HG02852 (cell line): ENCODE measurements around the gene ATAD3A.
"Not testable (repeated sequence)": the region's sequence is repeated elsewhere in the genome, so short reads cannot be mapped to it uniquely, and the experiment has no call there.

Experiments
- ATAC-seq: cut with Tn5 transposase; IDR thresholded peaks from one replicate; pipeline ENCODE4 v1.9.1; 2021; ENCODE audit warnings: mild to moderate bottlenecking, moderate library complexity; ENCODE audit not compliant: unreplicated experiment

Gene ATAD3A

DNA sequence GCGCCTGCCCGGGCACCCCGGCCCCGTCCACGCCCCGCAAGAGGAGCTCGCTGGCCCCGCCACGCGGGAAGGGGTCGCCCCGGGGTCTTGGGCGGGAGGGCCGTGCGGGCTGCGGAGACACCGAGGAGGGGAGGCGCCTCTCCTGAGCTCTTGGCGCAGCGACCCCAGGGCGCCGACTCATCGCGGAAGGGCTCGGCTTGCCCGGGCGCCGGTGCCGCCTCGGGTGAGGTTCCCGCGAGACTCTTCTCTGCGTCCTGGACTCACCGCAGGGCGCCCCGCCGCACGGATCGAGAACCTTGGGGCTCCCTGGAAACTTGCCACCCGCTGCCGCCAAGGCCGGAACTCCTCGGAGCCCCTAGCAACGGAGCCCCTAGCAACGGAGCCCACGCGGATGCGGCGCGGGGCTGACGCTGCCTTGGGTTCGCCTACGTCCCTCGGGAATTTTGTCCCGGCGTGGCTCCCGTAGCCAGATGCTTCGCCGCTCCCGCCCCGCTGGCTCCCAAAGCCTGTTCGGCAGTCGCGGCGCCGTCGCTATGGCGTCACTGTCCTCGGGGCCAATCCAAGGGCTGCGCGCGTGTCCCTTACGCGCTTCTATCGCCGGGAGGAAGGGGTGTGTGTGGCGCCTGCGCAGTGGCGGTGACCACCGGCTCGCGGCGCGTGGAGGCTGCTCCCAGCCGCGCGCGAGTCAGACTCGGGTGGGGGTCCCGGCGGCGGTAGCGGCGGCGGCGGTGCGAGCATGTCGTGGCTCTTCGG is at the start of gene ATAD3A:
Gene ATAD3A, plus strand, starts transcription at position 630 of the 753 bp plus-strand sequence. Its CDS starts 107 bp downstream, at position 737.
- ATAC-seq, result peak; percentile 81

DNA sequence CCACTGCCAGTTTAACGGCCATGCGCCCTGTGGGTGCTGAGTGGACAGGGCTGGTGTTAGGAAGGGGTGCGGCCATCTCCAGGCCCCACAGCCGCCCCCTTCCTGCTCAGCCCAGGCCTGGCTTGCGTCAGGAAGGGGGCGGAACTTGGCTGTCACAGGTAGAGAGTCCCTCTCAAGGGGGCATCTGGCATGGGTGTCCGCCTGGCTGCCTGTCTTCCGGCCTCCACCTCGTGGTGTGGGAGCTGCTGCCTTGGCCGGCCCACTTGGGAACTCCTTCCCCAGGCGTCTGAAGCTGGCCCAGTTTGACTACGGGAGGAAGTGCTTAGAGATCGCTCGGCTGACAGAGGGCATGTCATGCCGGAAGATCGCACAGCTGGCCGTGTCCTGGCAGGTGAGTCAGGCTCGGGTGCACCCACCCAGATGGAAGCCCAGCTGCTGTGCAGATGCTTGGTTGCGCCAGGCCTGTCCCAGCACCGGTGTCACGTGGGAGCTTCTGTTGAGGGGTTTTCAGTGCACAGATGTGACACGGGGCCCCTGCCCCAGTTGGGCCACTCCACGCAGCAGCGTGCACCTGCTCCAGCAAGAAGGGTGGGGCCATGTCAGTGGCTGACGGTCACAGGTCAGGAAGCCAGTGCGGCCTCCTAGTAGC is 49.5 kb upstream of the ATAD3A start:
- no peak for ATAC-seq

DNA sequence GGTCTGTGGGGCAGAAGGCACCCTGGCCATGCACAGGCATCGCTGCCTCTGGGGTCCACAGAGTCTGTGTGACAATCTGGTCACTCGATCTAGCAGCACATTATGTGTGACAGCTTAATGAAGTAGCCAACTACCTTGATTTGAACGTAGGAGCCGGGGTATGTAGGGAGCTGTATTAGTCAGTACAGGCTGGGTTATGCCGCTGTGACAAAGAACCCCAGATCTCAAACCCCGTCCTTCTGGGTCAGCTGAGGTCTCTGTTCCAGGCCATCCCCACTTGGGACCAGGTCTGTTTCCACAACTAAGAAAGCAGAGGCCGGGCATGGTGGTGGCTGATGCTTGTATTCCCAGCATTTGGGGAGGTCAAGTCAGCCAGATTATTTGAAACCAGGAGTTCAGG is 48.6 kb upstream of the ATAD3A start:
- ATAC-seq, result no peak

DNA sequence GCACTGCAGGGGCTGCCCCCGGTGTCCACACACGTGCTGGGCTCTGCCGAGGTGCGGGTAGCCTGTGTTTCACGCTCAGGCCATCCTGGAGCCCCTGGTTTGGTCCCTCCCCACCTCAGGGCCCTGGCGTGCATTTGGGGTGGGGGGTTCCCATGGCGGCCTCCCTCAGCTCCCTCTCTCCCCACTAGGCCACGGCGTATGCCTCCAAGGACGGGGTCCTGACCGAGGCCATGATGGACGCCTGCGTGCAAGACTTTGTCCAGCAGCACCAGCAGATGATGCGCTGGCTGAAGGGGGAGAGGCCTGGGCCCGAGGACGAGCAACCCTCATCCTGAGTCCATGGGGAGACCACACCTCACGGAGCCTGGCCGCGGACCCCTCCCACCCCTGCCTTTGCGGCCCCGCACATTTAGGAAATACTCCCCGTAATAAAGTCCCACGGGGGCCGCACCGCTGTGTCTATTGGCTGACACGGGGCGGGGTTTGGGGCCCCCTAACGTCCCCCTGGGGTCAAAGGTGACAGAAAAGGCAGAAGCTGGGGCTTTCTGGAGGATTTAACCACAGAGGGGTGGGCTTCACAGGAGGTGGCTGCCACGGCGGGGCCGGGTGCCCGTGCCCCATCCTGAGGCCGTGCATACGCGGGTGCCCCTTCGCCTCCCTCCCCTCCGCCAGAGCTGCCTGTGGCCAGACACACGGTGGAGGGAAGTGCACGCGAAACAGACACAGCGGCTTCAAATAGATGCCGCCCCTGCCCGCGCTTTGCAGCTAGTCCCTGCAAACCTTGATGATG is 43.6 kb upstream of the ATAD3A start:
- not testable (repeated sequence) for ATAC-seq

DNA sequence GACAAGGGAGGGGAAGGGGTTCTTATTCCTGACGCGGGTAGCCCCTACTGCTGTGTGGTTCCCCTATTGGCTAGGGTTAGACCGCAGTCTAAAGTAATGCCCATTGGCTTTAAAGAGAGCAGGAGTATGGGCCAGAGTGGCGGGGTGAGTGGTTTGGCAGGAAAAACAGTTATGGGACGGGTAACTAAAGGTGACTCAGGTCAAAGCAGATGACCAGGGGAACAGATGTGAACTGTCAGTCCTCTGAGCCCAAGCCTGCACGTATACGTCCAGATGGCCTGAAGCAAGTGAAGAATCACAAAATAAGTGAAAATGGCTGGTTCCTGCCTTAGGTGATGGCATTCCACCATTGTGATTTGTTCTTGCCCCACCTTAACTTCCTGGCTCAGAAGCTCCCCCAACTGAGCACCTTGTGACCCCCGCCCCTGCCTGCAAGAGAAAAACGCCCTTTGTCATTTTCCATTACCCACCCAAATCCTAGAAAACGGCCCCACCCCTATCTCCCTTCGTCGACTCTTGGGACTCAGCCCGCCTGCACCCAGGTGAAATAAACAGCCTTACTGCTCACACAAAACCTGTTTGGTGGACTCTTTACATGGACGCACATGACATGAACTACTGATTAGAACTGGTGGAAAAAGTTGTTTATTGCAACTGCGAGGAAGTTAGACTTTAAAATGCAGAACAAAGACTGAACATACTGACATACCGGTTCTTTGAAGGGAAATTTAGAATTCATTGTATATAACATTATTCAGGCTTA is 41.2 kb upstream of the ATAD3A start:
- no peak for ATAC-seq

DNA sequence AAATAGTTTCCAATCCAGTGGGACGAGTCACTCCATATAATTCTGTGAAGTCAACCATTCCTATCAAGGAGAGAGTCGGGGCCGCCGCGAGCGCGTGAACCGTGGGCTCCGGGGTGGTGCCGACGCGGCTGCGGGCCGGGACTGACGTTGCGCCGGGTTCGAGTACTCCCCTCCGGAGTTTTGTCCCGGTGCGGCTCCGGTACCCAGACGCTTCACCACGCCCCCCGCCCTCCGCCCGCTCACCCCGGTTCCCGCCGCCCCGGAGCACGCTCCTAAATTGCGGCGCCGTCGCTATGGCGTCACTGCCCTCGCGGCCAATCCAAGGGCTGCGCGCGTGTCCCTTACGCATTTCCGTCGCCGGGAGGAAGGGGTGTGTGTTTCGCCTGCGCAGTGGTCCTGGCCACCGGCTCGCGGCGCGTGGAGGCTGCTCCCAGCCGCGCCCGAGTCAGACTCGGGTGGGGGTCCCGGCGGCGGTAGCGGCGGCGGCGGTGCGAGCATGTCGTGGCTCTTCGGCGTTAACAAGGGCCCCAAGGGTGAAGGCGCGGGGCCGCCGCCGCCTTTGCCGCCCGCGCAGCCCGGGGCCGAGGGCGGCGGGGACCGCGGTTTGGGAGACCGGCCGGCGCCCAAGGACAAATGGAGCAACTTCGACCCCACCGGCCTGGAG is 40.4 kb upstream of the ATAD3A start, which contains the start of gene ATAD3B:
Gene ATAD3B, plus strand, starts transcription at position 377 of the 664 bp plus-strand sequence. Its CDS starts 120 bp downstream, at position 497.
- ATAC-seq, result peak; percentile 92

DNA sequence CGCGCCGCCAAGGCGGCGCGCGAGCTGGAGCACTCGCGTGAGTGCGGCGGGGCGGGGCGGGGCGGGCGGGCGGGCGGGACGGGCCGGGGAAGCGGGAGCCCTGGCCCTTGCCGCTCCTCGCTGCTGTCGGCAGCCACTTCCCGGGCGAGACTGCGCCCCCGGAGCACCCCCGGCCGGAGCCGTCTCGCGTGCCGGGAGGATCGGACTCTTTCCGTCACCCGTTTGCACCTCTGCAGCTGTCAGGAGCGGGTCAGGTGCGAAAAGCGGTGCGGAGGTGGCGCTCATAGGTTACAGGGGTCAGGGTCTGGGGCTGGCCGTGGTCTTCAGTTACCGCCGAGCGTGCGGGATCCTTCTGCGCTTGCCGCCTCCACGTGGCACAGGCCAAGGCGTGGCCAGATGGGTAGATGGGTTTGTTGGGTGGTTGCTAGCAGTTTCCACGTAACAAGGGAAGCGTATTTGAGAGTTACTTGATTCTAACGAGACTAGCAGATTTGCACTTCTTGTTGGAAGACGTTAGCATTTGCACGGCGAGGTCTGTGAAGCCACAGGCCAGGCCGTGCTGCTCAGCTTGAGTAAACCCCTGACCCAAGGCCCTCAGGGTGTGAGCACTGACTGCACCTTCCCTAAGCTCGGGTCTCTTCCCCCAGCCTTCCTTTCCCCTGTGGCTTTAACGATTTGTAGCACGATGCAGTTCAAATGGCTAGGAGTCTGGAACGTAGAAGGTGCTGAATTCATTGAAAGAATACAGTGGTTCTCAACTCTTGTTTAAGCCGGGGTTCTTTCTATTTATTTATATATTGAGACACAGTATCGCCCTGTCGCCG is 39.7 kb upstream of the ATAD3A start:
- ATAC-seq, result peak; percentile 18

DNA sequence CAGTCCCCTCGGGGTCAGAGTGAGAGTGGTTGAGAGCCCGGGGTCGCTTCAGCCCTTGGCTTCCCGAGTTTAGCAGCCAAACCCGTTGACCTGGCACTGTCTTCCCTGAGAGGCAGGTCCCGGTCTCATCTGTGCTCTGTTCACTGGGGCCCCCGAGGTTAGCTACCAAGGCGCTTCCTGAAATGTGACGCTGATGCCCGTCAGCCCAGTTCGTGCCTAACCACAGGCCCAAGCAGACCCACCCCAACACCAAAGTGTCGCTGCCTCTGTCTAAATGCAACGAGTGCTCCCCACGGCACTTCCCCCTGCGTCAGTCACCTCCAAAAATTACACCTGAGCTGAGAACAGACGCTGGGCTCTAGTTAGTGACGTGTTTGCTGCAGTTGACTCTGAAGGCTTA is 36.0 kb upstream of the ATAD3A start:
- ATAC-seq, result not testable (repeated sequence)

DNA sequence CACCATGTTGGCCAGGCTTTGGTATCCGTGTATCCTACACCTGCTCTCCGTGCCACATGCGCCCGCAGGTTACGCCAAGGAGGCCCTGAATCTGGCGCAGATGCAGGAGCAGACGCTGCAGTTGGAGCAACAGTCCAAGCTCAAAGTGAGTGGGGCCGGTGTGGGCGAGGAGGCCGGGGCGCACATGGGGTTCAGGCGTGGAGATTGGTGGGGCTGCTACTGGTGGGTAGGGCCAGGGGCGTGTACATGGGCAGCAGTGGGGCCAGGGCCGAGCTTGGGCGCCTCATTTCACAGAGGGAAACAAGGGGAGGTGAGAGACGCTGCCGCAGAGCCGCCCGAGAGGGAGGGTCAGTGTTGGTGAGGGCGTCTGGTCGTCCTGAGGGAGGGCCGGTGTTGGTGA is 34.8 kb upstream of the ATAD3A start:
- ATAC-seq, result no peak

DNA sequence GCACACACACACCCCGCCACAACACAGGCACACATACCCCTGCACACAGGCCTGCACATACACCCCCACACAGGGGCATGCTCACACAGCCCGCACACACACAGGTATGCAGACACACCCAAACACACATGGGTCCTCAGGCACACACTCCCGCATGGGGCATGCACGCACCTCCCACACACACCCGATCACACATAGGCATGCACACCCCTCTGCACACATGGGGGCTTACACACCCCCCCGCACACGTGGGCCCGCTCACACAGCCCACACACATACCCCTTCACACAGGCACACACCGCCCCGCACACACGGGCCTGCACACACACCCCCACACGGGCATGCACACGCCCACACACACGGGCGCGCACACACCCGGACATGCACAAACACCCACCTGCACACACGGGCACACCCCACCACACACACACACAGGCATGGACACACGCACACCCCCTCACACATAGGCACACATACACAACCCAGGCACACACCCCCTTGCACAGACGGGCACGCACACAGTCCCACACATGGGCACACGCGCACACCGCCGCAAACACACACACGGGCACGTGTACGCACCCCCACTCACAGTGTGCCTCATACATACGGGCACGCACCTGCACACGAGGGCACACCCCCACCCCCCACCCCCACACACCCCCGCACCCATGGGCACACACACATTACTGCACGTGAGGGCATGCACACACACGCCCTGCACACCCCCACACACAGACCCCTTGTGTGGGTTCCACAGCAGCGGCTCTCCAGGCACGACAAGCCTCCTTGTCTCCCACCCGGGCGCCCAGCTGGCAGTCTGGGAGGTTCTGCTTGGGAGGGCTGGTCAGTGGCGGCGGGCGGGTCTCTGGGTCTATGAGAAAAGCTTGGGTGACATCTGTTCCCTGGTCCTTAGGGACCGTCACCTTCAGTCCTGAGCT is 32.1 kb upstream of the ATAD3A start:
- no peak for ATAC-seq

DNA sequence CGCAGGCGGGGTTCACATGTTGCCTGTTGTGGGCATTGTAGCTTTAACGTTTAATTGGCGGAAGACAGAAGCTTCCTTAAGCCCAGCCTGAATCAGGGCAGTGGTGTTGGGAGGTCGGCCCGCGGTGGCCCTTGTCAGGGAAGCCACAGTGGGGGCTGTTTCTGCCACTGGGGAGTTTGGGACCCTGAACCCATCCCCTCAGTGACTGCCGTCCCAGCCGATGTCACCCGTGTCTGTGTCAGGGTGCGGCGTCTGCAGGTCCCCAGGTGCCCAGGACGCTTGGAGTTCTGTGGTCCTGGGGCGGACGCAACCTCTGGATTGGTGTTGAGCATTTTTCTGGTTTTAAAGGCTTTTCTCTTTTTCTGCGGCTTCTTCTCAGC is 31.5 kb upstream of the ATAD3A start:
- not testable (repeated sequence) for ATAC-seq

DNA sequence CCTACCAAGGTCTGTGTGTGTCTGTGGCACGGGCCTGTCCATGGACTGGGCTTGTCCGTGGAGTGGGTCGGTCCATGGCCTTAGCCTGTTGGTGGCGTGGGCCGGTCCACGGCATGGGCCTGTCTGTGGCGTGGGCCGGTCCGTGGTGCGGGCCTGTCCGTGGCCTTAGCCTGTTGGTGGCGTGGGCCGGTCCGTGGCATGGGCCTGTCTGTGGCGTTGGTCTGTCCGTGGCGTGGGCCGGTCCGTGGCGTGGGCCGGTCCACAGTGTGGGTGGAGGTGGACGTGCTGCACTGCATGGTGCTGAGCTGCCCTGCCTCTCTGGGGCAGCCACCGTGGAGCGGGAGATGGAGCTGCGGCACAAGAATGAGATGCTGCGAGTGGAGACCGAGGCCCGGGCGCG is 30.2 kb upstream of the ATAD3A start:
- not testable (repeated sequence) for ATAC-seq

DNA sequence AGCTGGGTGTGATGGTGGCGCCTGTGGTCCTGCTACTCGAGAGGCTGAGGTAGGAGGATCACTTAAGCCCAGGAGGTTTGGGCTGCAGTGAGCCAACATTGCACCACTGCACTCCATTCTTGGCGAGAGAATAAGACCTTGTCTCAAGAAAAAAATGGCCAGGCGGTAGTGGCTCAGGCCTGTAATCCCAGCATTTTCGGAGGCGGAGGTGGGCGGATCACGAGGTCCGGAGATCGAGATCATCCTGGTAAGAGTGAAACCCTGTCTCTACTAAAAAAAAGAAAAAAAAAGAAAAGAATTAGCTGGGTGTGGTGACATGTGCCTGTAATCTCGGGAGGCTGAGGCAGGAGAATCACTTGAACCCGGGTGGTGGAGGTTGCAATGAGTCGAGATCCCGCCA is 29.1 kb upstream of the ATAD3A start:
- no peak for ATAC-seq

DNA sequence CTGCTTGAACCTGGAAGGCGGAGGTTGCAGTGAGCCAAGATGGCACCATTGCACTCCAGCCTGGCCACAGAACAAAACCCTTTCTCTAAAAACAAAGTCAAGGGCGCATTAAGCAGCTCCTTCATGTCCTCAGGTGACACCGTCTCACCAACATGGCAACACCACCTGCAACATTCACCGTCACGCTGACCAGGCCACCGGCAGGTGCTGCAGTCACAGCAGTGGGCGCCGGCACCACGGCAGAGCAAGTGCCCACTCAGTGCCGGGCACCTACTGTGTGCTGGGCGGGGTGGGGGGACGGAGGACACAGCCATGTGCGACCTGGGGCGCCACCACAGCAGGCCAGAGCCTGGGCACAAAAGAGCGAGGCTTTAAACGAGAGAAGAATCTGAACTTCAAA is 28.2 kb upstream of the ATAD3A start:
- no peak for ATAC-seq

DNA sequence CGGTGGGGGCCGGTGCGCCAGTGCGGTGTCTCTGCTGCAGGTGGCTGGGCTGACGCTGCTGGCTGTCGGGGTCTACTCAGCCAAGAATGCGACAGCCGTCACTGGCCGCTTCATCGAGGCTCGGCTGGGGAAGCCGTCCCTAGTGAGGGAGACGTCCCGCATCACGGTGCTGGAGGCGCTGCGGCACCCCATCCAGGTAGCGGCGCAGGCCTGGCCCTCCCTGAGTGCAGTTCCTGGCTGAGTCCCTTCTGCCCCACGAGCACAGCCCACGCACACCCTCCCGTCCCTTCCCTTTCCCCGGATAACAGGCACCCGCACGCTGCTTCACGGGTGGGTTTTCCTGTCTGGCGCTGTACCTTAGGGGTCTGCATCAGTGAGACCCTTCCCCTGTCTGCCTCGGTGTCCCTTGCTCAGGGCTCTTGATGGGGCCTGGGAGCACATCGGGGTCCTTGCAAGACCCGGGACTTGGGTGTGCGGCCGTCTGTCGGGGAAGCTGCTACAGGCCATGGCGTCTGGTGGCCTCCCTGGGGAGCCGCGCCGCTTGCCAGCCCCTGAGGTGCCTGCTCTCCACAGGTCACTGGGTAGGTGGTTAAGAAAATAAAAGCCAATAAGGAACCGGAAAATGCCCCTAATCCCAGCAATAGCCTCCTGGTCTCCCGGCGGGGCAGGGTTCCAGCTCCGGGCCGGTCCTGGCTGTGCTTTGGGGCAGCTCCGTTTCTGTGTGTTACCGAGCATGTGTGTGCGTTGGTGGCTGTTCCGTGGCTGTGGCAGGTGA is 26.8 kb upstream of the ATAD3A start:
- not testable (repeated sequence) for ATAC-seq

DNA sequence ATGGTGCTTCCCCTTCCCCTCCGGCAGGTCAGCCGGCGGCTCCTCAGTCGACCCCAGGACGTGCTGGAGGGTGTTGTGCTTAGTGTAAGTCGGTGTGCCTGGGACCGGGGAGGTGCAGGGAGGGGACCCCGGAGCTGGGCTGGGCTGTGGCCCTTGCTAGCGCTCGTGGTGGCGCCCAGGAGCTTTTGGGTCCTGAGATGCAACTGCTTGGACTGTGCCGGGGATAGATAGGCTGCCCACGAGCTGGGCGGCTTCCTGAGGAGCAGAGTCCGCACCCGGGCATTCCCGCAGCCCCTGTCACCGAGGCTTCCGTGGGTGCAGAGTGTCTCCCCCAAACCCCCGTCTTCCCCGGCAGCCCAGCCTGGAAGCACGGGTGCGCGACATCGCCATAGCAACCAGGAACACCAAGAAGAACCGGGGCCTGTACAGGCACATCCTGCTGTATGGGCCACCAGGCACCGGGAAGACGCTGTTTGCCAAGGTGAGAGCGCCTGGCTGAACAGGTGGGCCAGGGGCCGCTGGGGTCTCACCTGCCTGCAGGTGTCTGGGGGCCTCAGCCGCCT is 26.1 kb upstream of the ATAD3A start:
- ATAC-seq, result not testable (repeated sequence)

DNA sequence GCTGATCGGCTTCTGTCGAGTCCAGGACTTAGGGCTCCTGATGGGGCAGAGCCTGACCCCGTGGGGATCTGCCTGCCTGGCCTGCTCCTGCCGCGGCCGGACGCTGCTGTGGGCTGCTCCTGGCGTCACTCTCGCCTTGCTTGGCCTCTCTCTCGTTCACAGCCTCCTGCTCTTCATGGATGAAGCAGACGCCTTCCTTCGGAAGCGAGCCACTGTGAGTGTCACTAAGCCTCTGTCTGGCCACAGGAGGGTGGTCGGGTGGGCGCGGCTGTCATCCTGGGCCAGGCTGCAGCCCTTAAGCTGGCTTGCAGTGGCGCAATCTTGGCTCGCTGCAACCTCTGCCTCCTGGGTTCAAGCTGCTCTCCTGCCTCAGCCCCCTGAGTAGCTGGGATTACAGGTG is 24.3 kb upstream of the ATAD3A start:
- ATAC-seq, result no peak
